ENCODE results near the gene NR6A1.

The NR6A1 gene

DNA sequence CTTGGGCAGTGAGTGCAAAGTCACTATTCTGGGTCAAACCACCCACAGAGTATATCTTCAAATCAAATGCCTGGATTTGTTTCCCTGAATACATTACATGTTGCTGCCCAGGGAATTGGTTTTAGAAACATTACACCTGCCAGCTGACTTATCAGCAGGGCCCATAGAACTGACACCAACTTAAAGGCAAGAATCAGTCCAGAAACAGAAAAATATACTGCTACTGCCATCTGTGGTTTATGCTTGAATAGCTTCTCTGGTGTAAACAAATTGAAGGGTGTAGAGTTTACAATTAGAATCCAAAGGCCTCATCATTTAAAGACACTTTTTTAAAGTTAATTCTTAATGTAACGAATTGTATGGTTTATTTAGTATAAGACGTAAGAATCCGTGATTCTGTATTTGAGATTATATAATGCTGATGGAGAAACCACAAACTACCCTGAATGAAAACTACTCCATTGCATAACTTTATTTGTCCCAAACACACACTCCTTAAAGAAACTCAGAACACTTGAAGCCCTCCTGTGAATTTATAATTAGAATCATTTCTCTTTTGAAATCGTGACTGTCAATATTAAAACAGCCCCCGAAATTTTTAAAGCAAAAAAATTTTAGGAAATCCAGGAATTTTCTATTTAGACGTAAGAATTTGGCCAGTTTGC, 6.2 kb downstream of the NR6A1 start:
- H3K9me3 ChIP-seq: no peaks in the 10 kb centered on the region
- TF ChIP-seq, protein P1, sequence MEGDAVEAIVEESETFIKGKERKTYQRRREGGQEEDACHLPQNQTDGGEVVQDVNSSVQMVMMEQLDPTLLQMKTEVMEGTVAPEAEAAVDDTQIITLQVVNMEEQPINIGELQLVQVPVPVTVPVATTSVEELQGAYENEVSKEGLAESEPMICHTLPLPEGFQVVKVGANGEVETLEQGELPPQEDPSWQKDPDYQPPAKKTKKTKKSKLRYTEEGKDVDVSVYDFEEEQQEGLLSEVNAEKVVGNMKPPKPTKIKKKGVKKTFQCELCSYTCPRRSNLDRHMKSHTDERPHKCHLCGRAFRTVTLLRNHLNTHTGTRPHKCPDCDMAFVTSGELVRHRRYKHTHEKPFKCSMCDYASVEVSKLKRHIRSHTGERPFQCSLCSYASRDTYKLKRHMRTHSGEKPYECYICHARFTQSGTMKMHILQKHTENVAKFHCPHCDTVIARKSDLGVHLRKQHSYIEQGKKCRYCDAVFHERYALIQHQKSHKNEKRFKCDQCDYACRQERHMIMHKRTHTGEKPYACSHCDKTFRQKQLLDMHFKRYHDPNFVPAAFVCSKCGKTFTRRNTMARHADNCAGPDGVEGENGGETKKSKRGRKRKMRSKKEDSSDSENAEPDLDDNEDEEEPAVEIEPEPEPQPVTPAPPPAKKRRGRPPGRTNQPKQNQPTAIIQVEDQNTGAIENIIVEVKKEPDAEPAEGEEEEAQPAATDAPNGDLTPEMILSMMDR (IDR thresholded peaks at IDR 0.05): peak in 1 of 2 experiments; percentile 11
- intact Hi-C loops (cut with DNase I; ENCODE audit: low total_unique reads): no loop called here
- H3K27me3 ChIP-seq: peaks cover 0 to 78% of the 10 kb centered on the region in 2 donors
- no peaks in the 10 kb centered on the region for H3K36me3 ChIP-seq
- H3K27ac ChIP-seq: no peak overlapping the region
- DNase-seq: no peak
- peaks cover 0 to 6% (median 6%) of the 10 kb centered on the region in 4 donors for H3K4me1 ChIP-seq
- no peak overlapping the region for H3K4me3 ChIP-seq

DNA sequence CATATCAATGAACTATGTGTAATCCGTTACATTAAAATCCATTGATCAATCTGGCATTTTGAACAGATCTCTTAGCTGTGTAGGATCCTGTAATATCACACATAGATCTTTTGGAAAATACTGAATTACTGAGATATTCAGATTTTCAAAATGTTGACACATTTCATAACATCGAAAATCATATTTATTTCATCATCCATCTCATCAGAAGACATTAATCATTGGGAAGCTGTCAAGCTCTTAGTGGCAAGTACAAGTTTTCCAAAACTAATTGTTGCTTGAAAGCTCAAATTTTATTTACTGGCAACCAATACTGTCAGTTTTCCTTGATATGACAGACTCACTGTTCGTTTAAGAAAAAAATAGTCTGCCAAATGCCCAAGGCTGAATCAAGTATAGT, 8.5 kb downstream of the NR6A1 start:
- H3K9me3 ChIP-seq: no peaks in the 10 kb centered on the region
- no peaks in the 10 kb centered on the region for H3K36me3 ChIP-seq
- H3K27me3 ChIP-seq: peaks cover 0 to 66% of the 10 kb centered on the region in 2 donors
- H3K4me3 ChIP-seq: no peak overlapping the region
- no peak for DNase-seq
- H3K27ac ChIP-seq: no peak overlapping the region
- TF ChIP-seq, protein P1 (IDR thresholded peaks at IDR 0.05): no peak
- H3K4me1 ChIP-seq: no peaks in the 10 kb centered on the region
- intact Hi-C loops (cut with DNase I; ENCODE audit: low total_unique reads): no loop called here

- TF ChIP-seq, protein P1 (IDR thresholded peaks at IDR 0.05): no peak
- Histone ChIP-seq H3K36me3 (no peaks in the 10 kb centered on the region), H3K4me1 (no peaks in the 10 kb centered on the region), H3K4me3 (no peak overlapping the region), H3K9me3 (no peaks in the 10 kb centered on the region), H3K27ac (no peak overlapping the region), H3K27me3 (peaks cover 0 to 67% of the 10 kb centered on the region in 2 donors)
- DNase-seq: no peak
- intact Hi-C loops (cut with DNase I; ENCODE audit: low total_unique reads): no loop called here
Observed at GRCh38 chr9:124761710-124762109, 9.4 kb downstream of the NR6A1 start.

- H3K36me3 ChIP-seq: no peaks in the 10 kb centered on the region
- no peak for DNase-seq
- peaks cover 0 to 67% of the 10 kb centered on the region in 2 donors for H3K27me3 ChIP-seq
- TF ChIP-seq, protein P1 (IDR thresholded peaks at IDR 0.05): no peak
- intact Hi-C loops (cut with DNase I; ENCODE audit: low total_unique reads): no loop called here
- H3K4me1 ChIP-seq: no peaks in the 10 kb centered on the region
- no peak overlapping the region for H3K4me3 ChIP-seq
- no peak overlapping the region for H3K27ac ChIP-seq
- no peaks in the 10 kb centered on the region for H3K9me3 ChIP-seq
Observed at GRCh38 chr9:124761196-124761595, 9.9 kb downstream of the NR6A1 start.

GRCh38 chr9:124760719-124761118, 10.4 kb downstream of the NR6A1 start:
- Histone ChIP-seq H3K4me3 (no peak overlapping the region), H3K27me3 (peaks cover 0 to 65% of the 10 kb centered on the region in 2 donors), H3K4me1 (no peaks in the 10 kb centered on the region), H3K27ac (no peak overlapping the region), H3K9me3 (no peaks in the 10 kb centered on the region), H3K36me3 (no peaks in the 10 kb centered on the region)
- TF ChIP-seq, protein P1 (IDR thresholded peaks at IDR 0.05): no peak
- intact Hi-C loops (cut with DNase I; ENCODE audit: low total_unique reads): no loop called here
- DNase-seq: no peak

Measured in tibial artery (tissue), 4 donors.